ENCODE data around the gene CPSF4L.
"Not testable (repeated sequence)": the region's sequence is repeated elsewhere in the genome, so short reads cannot be mapped to it uniquely, and the experiment has no call there.

The CPSF4L gene, protein sequence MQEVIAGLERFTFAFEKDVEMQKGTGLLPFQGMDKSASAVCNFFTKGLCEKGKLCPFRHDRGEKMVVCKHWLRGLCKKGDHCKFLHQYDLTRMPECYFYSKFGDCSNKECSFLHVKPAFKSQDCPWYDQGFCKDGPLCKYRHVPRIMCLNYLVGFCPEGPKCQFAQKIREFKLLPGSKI

DNA sequence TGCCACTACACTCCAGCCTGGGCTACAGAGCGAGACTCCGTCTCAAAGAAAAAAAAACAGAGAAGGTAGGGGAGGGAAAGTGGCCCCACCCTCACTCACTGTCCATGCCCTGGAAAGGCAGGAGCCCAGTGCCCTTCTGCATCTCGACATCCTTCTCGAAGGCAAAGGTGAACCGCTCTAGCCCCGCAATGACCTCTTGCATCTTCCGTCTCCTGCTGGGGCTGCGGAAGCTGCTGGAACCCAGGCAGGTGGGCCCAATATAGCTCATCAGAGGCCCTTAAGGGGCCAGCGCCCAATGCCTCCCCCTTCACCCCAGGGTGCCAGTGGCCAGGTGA, at the start of gene CPSF4L:
Gene CPSF4L (minus strand): TSS at position 264 of the 335 bp plus-strand sequence. CDS start 62 bp downstream, at position 202.
- TF ChIP-seq, protein P1, sequence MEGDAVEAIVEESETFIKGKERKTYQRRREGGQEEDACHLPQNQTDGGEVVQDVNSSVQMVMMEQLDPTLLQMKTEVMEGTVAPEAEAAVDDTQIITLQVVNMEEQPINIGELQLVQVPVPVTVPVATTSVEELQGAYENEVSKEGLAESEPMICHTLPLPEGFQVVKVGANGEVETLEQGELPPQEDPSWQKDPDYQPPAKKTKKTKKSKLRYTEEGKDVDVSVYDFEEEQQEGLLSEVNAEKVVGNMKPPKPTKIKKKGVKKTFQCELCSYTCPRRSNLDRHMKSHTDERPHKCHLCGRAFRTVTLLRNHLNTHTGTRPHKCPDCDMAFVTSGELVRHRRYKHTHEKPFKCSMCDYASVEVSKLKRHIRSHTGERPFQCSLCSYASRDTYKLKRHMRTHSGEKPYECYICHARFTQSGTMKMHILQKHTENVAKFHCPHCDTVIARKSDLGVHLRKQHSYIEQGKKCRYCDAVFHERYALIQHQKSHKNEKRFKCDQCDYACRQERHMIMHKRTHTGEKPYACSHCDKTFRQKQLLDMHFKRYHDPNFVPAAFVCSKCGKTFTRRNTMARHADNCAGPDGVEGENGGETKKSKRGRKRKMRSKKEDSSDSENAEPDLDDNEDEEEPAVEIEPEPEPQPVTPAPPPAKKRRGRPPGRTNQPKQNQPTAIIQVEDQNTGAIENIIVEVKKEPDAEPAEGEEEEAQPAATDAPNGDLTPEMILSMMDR (IDR thresholded peaks at IDR 0.05) = no peak
- Mint-ChIP-seq H3K4me3 (peak within 1 kb of the TSS; percentile 23), H3K27ac (peak within 1 kb of the TSS; percentile 89), H3K4me1 (peaks cover 38% of the 10 kb centered on the region), H3K9me3 (no peaks in the 10 kb centered on the region), H3K36me3 (ENCODE audit: low read depth) (no peaks in the 10 kb centered on the region), H3K27me3 (ENCODE audit: low read depth, poor library complexity) (no peaks in the 10 kb centered on the region)
- DNase-seq = no peak

DNA sequence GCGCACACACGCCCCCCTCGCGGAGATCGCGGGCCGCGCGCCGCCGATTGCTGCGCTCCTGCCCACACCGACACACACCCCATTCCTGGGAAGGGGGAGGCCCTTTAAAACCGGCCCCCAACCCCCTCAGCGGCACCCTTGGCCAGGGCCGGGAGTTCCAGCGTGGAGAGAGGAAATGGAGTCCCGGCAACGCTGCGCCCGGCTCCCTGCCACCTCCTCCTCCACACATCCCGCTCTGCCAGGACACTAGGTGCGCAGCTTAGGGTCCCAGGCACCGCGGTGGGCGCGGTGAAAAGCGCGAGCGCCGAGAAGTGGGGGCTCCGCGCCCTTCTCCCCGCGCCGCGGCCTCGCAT, 49.7 kb upstream of the CPSF4L start:
- H3K27ac Mint-ChIP-seq = peak overlapping the region; percentile 54
- peak overlapping the region; percentile 98 for H3K4me3 Mint-ChIP-seq
- peaks cover 14% of the 10 kb centered on the region for H3K27me3 Mint-ChIP-seq (ENCODE audit: low read depth, poor library complexity)
- H3K4me1 Mint-ChIP-seq = peaks cover 45% of the 10 kb centered on the region
- no peak for DNase-seq
- no peaks in the 10 kb centered on the region for H3K9me3 Mint-ChIP-seq
- TF ChIP-seq, protein P1 (IDR thresholded peaks at IDR 0.05) = no peak
- peaks cover 7% of the 10 kb centered on the region for H3K36me3 Mint-ChIP-seq (ENCODE audit: low read depth)

DNA sequence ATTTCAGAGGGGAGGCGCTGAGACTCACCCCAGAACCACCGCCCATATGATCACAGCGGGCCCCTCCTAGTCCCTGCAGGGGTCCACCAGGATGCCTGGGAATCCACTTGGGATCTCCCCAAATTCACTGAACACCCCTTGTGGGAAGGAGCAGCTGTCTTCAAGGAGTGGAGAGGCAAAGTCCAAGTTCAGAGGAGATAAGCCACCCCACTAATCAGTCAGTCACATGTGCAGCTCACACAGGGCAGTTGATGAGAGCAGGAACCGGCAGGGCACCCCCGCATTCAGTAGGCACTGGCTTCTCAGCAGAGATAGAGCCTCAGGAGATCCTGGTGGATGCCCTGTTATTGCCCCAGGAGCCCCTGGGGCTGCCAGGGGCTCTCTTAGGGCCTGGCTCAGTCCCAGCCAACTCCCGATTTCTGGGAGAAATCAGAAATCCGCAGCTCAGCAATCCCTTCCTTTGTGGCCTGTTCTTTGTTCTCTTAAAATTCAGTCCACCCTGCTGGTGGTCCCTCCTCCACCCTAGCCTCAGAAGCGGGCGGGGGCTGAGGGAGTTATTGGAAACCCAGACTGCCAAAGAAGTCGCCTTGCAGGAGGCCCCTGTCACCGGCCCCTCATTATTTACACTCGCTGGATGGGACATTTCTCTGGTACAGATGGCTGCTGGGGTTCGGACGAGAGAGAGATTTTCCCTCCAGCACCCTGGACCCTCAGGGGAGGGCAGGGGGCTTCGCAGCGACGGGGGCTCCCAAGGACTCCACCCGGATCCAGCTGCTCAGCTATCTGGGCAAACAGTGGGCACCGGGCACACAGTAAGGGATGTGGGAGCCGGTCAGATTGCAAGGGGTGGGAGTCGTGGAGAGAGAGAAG, 48.3 kb upstream of the CPSF4L start:
- Mint-ChIP-seq H3K4me1 (peaks cover 54% of the 10 kb centered on the region), H3K9me3 (no peaks in the 10 kb centered on the region), H3K27ac (peak overlapping the region; percentile 99), H3K36me3 (ENCODE audit: low read depth) (peaks cover 7% of the 10 kb centered on the region), H3K27me3 (ENCODE audit: low read depth, poor library complexity) (peaks cover 11% of the 10 kb centered on the region), H3K4me3 (peak overlapping the region; percentile 98)
- TF ChIP-seq, protein P1 (IDR thresholded peaks at IDR 0.05) = no peak
- peak; percentile 57 for DNase-seq

DNA sequence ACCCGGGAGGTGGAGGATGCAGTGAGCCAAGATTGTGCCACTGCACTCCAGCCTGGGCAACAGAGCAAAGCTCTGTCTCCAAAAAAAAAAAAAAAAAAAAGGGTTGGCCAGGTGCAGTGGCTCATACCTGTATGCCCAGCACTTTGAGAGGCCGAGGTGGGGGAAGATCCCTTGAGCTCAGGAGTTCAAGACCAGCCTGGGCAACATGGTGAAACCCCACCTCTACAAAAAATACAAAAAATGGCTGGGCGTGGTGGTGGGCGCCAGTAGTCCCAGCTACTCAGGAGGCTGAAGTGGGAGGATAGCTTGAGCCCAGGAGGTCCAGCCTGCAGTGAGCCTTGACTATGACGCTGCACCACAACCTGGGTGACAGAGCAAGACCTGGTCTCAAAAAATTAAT, 47.3 kb upstream of the CPSF4L start:
- H3K4me3 Mint-ChIP-seq; DNase-seq; H3K27ac Mint-ChIP-seq; H3K9me3 Mint-ChIP-seq; H3K27me3 Mint-ChIP-seq (ENCODE audit: low read depth, poor library complexity): not testable (repeated sequence)
- H3K4me1 Mint-ChIP-seq = peaks cover 64% of the 10 kb centered on the region
- peaks cover 12% of the 10 kb centered on the region for H3K36me3 Mint-ChIP-seq (ENCODE audit: low read depth)

DNA sequence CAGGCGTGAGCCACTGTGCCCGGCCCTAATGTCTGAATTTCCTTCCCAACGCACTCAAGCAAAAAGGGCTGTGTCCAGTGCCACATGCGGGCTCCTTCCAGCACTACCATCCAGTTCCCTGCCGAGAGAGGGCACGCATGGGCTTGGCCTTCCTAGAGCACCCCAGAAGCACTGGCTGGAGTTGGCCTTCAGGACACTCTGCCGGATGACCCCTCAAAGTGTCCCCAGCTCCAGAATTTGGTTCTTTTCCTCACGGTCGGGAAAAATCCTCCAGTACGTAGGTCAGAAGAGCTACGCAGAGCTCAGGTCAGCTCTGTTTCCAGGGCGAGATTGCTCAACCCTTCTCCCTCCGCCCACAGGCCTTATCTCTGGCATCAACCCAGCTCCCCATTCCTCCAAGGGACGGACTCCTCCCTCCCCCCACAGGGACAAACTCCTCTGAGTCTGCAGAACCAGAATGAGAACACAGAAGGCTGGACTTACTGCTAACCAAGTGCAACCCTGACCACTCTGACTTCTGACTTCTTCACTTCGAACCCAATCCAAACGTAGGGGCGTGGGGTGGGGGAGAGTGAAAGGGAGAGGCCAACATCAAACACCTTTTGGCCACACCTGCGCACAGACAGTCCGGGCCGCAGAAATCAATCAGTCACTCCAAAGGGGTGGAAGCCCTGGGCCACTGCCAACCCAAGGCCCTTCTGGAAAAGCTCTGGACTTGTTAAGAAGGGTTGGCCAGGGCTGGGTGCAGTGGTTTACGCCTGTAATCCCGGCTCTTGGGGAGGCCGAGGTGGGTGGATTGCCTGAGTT, 46.5 kb upstream of the CPSF4L start:
- Mint-ChIP-seq H3K36me3 (ENCODE audit: low read depth) (peaks cover 19% of the 10 kb centered on the region), H3K27me3 (ENCODE audit: low read depth, poor library complexity) (peaks cover 5% of the 10 kb centered on the region), H3K4me3 (peak overlapping the region; percentile 59), H3K4me1 (peaks cover 65% of the 10 kb centered on the region), H3K27ac (peak overlapping the region; percentile 64), H3K9me3 (no peaks in the 10 kb centered on the region)
- DNase-seq = no peak
- TF ChIP-seq, protein P1 (IDR thresholded peaks at IDR 0.05) = no peak

DNA sequence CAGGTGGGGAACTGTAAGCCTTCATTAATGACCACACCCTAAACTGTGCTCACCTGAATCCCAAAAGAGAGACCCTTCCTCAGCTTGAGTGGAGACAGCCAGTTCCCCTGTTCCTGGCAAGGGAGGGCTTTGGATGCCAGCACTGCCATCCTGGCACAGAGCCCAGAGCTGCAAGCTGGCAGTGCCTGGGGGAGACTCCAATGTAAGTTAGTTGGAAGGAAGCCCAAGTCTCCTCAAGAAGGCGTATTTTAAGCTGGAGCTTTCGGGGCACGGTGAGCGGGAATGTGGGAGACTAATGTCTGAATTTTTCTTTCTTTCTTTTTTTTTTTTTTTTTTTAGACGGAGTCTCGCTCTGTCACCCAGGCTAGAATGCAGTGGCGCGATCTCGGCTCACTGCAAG, 45.5 kb upstream of the CPSF4L start:
- no peak for DNase-seq
- no peak overlapping the region for H3K27ac Mint-ChIP-seq
- H3K27me3 Mint-ChIP-seq (ENCODE audit: low read depth, poor library complexity) = peaks cover 3% of the 10 kb centered on the region
- peaks cover 21% of the 10 kb centered on the region for H3K36me3 Mint-ChIP-seq (ENCODE audit: low read depth)
- TF ChIP-seq, protein P1 (IDR thresholded peaks at IDR 0.05) = no peak
- peaks cover 64% of the 10 kb centered on the region for H3K4me1 Mint-ChIP-seq
- no peaks in the 10 kb centered on the region for H3K9me3 Mint-ChIP-seq
- no peak overlapping the region for H3K4me3 Mint-ChIP-seq
